GM04504 (cell line): ENCODE measurements around the gene GDPD5.

Source experiments
- DNase-seq: peaks from one replicate; pipeline ENCODE4 v3.0.0-alpha.2; 2012; ENCODE audit warnings: low read depth

GDPD5 gene

DNA sequence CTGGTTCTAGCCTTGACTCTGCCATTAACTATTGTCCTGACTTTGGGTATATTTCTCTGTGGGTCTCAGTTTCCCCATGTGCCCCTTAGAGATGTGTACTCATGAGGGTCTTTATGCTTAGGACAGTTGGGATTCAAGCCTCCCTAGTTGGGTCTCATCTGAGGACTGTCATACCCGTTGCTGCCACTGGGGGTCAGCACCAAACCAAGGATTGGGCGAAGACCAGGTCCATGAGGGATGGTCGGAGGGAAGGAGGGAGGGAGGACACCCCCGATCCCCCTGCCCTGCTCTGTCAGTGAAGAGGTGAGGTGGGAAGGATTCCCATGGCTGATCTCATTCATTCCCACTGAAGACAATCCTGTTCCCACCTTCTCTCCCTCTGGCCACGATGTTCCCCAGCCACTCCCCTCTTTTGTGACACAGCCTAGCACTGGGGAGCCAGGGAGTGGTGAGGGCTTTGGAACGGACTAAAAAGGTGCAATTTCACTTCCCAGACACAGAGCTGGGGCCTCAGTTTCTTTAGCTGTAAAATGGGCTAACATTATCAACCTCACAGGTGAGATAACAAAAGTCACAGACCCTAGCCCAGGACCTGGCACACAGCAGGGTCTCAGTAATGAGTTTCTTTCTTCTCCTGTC, 80.3 kb downstream of the GDPD5 start:
- no peak for DNase-seq

DNA sequence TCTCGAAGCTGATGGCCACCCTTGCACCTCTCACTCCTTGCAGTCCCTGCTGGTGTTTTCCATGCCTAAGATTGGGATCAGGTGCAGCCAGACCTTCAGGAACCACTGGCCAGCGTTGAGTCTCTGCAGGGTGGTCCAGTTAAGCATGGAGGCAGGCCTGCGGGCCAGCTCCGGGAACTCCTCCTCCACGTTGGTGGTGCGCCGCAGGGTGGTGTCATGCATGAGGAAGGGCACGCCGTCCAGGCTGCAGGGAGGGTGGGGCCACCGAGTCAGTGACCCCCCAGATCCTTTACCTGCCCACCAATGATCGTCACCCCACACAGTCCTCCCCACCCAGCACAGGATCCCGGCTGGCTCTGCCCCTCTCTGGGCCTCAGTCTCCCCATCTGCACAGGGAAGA, 82.7 kb downstream of the GDPD5 start:
- DNase-seq = no peak

DNA sequence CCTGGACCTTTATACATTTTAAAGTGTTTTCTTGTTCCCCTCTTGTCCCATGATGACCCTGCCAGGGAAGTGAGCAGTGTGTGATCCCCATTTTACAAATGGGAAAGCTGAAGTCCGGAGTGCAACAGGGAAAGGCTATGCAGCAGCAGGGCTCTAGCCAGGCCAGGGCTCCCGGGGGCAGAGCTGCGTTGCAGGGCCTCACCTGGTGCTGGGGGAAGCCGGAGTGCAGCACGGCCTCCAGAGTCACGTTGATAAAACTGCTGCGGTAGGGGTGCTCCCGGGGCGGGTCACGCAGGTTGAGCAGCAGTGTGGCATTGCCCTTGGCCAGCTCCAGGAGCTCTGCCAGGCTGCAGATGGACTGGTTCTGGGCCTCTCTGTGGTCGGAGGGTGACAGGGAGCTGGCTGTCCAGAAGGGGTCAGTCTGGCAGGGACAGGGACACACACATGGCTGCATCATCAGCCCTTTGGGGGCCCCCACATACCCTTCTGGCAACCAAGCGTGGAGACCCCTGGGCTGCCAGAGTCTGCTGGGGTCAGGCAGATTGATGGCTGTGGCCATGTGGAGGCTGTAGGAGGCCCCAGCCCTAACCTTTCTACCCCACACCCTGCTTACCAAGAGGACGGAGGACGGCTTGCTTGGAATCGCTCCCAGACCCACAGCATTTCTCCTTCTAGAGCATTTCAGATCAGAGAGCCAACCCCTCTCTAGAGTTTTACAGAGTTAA, 83.4 kb downstream of the GDPD5 start:
- DNase-seq = no peak

DNA sequence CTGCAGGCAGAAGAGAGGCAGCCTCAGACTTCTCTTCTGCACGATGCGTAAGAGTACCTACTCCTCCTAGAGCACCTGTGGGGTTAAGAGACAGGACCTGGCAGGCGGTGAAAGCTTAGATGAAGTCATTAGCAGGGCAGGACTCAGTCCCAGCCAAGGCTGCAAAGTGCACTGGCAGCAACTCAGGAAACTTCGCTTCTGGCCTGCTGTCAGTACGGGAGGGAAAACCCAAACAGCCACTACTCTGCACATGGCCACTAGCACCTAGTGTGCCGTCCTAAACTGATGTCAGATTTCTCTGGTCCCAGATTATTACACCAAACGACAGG, 84.0 kb downstream of the GDPD5 start:
- no peak for DNase-seq

DNA sequence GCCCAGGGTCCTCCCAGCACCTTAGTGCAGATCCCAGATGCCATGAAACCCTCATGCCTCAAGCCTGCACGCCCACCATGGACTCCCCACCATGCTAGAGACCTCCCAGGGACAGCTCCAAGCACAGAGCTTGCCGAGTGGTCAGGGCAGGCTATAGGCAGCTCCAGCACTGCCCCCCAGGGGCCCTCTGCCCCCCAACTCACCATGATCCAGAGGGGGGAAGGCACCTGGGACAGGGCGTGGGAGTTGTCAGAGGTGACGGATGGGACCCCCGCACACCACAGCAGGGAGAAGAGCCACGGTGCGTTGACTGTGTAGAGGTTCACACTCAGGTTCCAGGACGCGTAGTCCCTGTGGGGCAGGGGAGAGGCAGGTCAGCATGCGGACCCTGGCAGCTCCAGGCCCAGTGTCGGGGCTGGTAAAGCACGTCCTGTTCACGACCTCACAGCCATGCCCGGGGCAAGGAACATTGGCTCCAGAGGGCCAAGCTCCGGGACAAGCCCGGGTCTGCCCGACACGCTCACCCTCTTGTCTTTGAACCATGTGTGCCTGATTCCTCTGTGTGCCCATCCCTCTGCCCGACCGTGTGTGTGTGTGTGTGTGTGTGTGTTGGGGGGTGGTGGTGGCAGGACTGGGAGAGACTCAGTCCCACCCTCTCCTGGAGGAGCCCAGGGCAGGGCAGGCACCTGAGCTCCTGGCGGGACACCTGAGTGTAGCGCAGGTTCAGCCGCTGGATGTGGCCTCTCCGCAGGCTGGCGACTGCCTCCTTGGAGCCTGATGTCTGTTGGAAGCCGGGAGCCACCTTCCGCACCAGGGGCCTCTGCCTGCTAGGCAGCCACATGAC, 84.6 kb downstream of the GDPD5 start:
- DNase-seq = no peak

DNA sequence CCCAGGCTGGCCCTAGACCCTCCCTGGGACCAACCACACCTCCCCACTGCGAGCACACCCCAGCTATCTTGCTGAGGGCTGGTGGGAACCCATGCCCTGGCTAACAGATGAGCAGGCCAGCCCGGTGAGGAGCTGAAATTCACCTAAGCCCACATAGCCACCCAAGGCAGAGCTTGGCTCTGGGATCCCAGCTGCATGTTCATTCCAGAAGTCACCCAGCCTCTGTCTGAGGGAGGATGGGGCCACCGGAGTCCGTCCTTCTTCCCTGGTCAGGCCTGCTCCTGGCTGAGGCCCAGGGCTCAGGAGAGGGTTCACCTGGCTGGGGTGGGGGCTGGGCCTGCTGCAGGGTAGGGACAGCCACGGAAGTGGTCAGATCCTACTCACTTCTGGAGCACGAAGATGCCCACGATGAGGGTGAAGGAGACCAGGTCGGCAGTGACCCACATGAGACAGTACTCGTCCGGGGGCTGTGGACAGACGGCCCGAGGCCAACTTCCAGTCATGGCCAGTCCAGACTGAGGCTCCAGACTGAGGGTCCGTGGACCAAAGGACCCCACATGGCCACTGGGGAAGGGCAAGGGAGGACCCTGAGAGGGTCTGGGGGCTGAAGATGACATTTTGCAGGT, 86.1 kb downstream of the GDPD5 start:
- no peak for DNase-seq

DNA sequence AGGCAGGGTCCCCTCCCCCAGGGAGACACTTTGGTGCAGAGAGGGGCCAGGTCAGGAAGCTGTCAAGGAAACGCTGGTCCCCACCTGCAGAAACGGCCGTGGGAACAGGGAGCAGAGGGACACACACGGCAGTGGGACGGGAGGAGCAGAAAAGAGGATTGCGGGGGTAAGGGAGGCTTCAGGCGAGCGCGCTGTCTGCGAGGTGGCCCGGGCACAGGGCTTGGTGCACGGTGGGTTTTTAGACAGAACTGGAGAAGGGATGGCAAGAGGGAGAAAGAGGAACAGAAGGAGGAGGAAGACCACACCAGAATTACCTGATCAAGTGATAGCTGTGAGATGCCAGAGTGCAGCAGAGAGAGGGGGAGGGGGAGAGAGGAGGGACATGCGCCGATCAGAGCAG, 86.7 kb downstream of the GDPD5 start:
- no peak for DNase-seq

DNA sequence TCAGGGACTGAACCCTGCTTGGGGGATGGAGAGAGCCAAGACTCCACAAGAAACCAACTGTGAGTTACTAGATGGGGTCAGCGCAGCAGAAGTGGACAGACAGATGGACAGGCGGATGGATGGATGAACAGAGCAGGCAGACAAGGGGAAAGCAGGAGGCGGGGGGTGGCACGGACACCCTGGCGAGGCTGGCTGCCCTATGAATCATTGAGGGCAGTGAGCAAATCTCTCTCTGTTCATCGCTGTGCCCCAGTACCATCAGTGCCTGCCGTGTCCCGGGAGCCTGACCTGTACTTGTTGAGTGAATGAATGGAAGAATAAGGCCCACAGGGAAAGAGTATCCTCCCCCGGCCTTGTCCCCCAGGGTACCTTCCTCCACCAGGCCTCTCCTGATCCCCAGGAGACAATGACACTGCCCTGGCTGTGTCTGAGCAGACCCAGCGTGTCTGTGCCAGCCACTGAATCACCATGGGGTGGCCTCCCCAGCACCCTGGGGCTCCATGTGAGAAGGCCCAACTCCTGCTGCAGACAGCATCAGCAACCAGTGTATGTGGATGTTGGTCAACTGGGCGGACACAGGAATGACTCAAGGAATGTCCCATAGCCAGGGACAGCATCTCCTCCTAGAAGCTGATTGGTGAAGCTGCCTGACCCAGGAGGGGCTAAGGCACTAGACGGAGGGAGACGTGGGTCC, 87.6 kb downstream of the GDPD5 start:
- DNase-seq = no peak

DNA sequence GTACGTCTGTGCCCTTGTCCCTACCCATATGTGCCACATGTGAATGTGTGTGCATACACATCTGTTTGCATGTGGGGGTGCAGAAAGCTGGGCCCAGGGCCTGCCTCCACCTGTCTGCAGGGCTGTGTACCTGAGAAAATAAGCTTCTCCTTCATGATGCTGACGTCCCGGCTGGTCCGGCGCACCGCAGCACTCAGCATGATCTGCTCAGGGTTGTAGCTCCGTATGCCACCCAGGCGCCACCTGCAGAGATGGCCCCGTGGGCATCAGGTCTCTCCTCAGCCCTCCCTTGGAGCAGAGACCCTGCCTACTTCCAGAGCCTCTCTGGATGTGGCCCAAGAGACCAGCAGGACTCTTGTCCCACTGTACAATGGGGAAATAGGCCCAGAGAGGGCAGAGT, 88.9 kb downstream of the GDPD5 start:
- DNase-seq = no peak

DNA sequence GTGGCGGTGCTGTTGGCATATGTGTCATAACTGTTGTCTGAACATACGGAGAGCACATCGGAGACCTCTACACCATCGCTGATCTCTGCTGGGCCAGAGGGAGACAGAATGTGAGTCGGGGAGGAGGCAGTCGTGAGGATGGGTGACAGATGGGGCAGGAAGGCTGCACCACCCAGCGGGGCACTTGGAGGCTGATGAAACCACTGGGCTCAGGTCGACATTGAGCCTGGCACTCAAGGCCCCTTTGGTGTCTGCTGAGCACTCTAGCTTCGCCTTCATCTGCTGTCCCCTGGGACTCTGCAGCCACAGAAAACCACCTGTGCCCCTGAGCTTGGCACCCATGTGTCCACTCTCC, 90.2 kb downstream of the GDPD5 start:
- DNase-seq = no peak

DNA sequence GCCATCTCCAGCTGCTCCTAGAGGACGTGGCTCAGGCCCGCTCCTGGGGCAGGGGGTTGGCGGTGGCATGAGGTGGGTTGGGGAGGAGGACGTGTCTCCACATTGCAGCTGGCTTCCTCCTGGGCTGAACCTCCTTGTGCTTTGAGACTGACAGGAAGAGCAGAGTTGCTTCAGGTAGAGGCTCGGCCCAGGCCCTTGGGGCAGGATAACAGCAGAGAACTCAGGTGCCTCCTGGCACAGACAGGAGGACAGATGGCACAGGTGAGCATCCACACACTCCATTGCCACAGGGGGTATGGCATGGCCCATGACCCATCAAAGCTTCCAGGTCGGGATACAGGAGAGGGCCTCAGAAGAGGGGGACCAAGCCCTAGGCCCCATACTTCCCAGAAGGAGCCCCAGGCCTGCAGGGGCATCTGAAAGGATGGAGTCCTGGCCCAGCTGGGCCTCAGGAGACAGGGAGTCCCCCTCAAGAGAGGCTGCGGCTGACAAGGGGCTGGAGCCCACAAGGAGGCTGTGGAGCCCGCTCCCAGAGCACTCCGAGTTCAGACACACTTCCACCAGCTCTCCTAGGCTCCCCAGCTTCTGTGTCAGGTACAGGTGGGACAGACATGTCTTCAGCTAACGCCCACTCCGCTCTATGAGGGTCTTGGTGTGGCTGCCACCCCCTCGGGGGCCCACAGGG, 90.7 kb downstream of the GDPD5 start:
- no peak for DNase-seq

DNA sequence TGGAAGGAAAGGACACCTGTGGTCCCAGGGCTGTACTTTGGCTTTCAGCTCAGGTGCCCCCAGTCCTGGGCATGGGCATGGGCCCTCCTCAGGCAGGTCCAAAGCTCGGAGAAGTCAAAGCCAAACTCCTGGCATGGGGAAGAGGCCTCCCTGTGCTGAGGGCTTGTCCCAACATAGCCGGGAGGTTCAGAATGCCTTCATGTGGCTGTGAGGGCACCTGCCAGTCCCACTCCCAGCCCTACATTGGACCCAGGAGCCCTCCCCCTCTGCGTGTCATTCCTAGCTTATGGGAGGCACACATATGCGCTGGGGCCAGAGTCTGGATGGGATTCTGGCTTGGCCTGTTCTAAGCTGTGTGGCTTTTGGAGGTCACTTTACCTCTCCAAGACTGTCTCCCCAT, 91.7 kb downstream of the GDPD5 start:
- no peak for DNase-seq

DNA sequence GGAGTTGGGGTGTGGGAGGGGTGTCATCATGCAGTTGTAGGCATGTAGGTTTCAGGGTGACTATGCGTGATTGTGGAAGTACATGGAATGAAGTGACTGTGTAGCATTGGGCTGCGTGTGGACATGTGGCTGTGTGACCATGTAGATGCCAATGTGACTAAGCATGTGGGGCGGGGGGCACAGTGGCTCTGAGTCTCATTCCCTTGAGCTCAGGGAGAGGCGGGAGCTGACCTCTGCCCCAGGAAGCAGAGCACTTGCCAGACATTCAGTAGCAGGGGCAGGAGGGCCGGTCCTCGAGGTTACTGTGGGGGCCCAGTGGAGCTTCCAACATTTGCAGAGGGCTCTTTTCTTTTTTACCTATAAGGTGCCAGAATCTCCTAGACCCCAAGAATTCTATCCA, 92.3 kb downstream of the GDPD5 start:
- DNase-seq = no peak

DNA sequence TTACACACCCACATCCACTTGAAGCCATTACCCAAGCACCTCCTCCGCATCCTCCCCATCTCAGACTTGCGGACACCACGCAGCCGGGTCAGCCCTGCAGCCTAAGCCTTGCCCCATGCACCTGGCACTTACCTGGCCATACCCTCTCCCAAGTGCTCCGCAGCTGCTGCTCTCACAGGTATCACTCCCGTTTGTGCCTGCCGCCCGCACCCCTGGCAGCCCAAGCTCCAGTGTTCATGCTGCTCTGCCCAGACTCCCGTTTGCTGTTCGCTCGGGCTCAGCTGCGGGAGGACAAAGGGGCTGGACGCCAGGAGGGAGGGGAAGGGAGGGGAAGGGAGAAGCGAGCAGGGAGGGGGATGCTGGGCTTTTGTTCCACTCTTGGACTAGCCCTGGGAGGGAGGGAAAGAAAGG, 92.8 kb downstream of the GDPD5 start, which contains the start of gene KLHL35:
Gene KLHL35 (minus strand): TSS at position 293 of the 411 bp plus-strand sequence. CDS start 2,574 bp downstream, outside the sequence.
- DNase-seq = no peak

DNA sequence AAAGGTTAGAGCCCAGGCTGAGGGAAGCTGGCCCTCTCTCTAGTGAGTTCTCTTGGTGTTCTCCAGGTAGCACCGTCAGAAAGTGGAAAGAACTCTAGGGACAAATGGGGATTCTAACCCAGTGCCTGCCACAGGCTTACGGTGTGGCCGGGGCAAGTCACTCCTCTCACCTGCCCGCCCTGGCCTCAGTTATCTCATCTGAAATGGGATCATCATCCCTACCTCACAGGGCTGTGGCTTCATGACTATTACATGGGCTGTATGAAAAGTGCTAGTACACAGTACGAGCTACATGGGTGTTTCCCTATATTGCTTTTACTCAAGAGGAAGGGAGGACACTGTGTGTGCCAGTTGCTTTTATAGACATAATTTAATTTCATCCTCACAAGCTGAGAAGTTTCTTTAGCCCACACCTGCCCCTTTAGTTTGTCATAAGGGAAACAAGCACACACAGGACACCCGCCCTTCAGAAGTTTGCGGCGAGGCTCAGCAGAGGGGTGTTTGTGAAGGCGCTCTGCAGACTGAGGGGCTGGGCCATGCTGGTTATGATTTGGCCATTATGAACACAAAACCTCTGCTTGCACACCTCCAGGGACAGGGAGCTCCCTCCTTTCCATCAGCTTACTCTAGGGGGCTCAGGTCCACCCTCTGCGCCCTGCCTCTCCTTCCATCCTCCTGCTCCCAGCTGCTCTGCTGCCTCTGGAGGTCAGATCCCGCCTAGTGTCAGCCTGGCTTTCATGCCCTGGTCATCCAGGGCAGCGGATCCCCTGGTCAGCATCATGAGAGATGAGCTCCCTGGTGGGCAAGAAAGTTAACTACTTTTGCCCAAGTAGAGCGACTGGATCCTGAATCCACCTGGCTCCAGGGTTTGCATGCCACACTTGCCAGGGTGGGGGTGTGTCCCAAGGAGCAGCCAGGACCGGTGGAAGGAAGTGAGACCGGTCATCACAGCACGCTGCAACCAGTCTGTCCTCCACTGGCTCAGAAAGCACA, 93.9 kb downstream of the GDPD5 start:
- no peak for DNase-seq

DNA sequence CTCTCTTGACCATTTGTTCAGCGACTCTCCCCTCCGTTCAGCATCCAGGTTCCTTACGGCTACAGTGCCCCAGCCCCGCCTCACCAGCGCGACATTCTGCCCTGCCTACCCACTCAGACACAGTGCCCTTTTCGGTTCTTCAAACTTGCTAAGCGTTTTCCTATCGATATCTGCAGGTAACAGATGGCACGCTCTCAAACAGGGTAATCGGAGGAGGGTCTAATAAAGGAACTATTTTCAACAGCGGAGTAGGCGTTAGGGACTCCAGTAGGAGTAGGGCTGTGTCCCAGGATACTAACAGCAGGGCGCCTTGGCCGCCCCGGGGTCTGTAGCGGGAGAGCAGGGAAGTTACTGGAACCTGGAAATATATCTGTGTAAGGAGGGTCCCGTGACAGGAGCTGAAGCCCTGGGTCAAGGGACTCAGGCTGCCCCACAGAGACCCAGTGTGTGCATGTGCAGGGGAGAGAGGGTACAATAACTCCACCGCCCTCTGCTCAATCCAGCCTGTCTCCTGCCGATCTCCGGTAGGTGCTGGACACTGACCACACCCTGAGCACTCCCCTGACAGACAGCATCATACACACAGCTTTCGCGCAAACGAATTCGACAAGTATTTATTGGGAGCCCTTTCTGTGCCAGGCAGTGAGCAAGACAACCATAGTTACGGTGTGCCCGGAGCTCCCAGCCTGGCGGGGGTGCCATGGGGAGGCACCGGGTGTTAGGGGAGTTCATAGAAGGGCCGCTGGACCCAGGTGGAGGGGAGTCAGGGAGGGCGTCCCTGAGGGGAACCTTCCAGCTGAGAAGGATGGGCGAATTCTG, 94.8 kb downstream of the GDPD5 start:
- DNase-seq = no peak

DNA sequence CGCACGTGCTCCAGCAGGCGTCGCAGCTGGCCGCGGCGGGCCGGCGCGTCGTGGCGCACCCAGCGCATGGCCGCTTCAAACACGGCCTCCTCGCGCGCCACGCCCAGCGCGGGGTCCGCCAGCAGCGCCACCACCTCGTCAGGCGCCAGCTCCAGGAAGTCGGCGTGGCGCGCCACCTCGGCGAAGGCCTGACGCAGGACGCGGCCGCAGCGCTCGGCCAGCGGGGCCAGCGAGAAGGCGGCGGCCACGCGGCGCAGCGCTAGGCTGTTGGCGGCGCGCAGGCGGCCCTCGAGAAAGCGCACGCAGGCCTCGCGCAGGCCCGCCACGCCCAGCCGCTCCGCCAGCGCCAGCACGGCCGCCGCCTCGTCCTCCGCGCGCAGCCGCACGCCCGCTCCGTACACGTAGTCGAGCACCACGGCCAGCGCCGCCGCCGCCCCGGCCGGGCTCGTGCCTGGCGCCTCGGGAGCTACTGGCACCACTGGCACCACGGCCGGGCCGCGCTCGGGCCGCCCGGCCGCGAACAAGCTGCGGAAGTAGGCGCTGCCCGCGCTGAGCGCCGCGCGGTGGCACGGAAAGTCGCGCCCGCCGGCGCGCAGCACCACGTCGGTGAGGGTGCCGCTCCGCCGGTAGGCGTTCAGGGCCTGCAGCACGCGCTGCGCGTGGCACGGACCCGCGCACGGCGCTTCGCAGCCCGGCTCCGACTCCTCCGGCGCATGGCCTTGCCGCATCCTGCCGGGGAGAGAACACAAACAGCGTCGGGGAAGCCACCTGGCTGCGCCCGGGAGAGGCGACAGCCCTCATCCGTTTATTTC, 95.6 kb downstream of the GDPD5 start:
- DNase-seq = no peak

DNA sequence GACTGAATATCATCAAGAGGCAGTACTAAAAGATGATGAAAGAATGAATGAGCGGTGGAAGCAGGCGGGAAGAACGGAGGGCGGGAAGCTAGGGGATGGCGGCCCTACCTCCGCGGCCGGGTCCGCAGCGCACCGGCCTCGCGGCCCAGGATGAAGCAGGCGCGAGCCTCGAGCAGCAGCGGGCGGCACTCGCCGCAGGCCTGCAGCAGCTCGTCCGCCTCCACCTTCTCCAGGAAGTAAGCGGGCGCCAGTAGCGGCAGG, 96.2 kb downstream of the GDPD5 start:
- no peak for DNase-seq
